IMR-90 (cell line): ENCODE measurements around the gene CNTNAP1. TPM values are rescaled to one million over a fixed set of nuclear protein-coding genes. Genes with fewer than 3 reads are reported as not detected.

Experiments used
- ATAC-seq: fragments of 200-7000 bp; cut with Tn5 transposase; 2 replicates; pipeline ENCODE4 v1.9.1; 2020; ENCODE audit warnings: low read depth, mild to moderate bottlenecking, moderate library complexity
- BruUV-seq: library from RNA; stranded (reverse); fragments of 400-500 nt; replicated peaks from 2 replicates; lab custom pipeline; 2021; lab: Mats Ljungman, UMichigan
- CTCF ChIA-PET: fragments of 300-600 bp; formaldehyde crosslinking; extraction: SDS; loops from one replicate; lab custom pipeline; 2021; ENCODE audit warnings: antibody characterized with exemption; lab: Yijun Ruan, JAX
- POLR2A ChIA-PET: fragments of 300-600 bp; sonication (Branson Sonifier 250); formaldehyde crosslinking; loops from one replicate; lab custom pipeline; 2022; ENCODE audit warnings: antibody characterized with exemption; ENCODE audit not compliant: unreplicated experiment; lab: Charles Lee
- DNase-seq: peaks from one replicate; pipeline ENCODE4 v3.0.0; 2013
- H2AFZ ChIP-seq: replicated peaks from 2 replicates; pipeline ENCODE3; 2013; ENCODE audit warnings: low read length, mild to moderate bottlenecking; ENCODE audit not compliant: poor library complexity
- H2AK5ac ChIP-seq: 2 replicates; pipeline ENCODE4 v1.6.1; 2013; ENCODE audit warnings: low read depth, low read length, inconsistent platforms
- H2AK9ac ChIP-seq: replicated peaks from 2 replicates; pipeline ENCODE3; 2013; ENCODE audit warnings: mild to moderate bottlenecking, low read depth, low read length, moderate library complexity; ENCODE audit not compliant: poor library complexity
- H2BK120ac ChIP-seq: 2 replicates; pipeline ENCODE4 v1.6.1; 2013; ENCODE audit warnings: low read depth, low read length, inconsistent platforms
- H2BK15ac ChIP-seq: 3 replicates; pipeline ENCODE4 v1.6.1; 2013; ENCODE audit warnings: low read depth, low read length, inconsistent platforms
- H2BK20ac ChIP-seq: 2 replicates; pipeline ENCODE4 v1.6.1; 2013; ENCODE audit warnings: low read depth, mild to moderate bottlenecking, inconsistent platforms, low read length, moderate library complexity
- H2BK5ac ChIP-seq: 2 replicates; pipeline ENCODE4 v1.6.1; 2013; ENCODE audit warnings: mild to moderate bottlenecking, low read depth, low read length, inconsistent platforms; ENCODE audit not compliant: poor library complexity, severe bottlenecking
- H3K14ac ChIP-seq: replicated peaks from 2 replicates; pipeline ENCODE4 v1.6.1; 2013; ENCODE audit warnings: low read depth, low read length, inconsistent platforms
- H3K18ac ChIP-seq: 2 replicates; pipeline ENCODE4 v1.6.1; 2013; ENCODE audit warnings: low read depth, low read length, control low read depth
- H3K23ac ChIP-seq: 2 replicates; pipeline ENCODE4 v1.6.1; 2013; ENCODE audit warnings: low read depth, low read length, inconsistent platforms
- H3K27ac ChIP-seq: 2 replicates; pipeline ENCODE4 v1.5.1; 2013; ENCODE audit warnings: mild to moderate bottlenecking, control low read depth, low read length; ENCODE audit not compliant: insufficient read depth
- H3K27me3 ChIP-seq: 2 replicates; pipeline ENCODE4 v1.6.1; 2013; ENCODE audit warnings: low read length; ENCODE audit not compliant: control insufficient read depth, insufficient read depth
- H3K36me3 ChIP-seq: 2 replicates; pipeline ENCODE4 v1.6.1; 2013; ENCODE audit warnings: low read length, mixed read lengths; ENCODE audit not compliant: control insufficient read depth, insufficient read depth
- H3K4ac ChIP-seq: 2 replicates; pipeline ENCODE4 v1.6.1; 2013; ENCODE audit warnings: low read depth, low read length, inconsistent platforms
- H3K4me1 ChIP-seq: 2 replicates; pipeline ENCODE4 v1.6.1; 2013; ENCODE audit warnings: low read length, mixed read lengths; ENCODE audit not compliant: control insufficient read depth, insufficient read depth
- H3K4me2 ChIP-seq: 2 replicates; pipeline ENCODE4 v1.6.1; 2013; ENCODE audit warnings: low read depth, mild to moderate bottlenecking, control low read depth, low read length, moderate library complexity
- H3K4me3 ChIP-seq: 2 replicates; pipeline ENCODE4 v1.5.1; 2013; ENCODE audit warnings: low read depth, mild to moderate bottlenecking, control low read depth, low read length, moderate library complexity; ENCODE audit not compliant: insufficient read depth
- H3K56ac ChIP-seq: 2 replicates; pipeline ENCODE4 v1.6.1; 2013; ENCODE audit warnings: low read length, inconsistent platforms; ENCODE audit not compliant: insufficient read depth; ENCODE audit errors: extremely low read depth
- H3K79me1 ChIP-seq, 2 experiments: 2 replicates each; pipeline ENCODE4 v1.6.1; 2013; ENCODE audit warnings: low read length in 2 of 2, inconsistent platforms in 1 of 2, low read depth in 1 of 2
- H3K9ac ChIP-seq: 2 replicates; pipeline ENCODE4 v1.6.1; 2013; ENCODE audit warnings: low read depth, low read length, control low read depth
- H3K9me1 ChIP-seq: 2 replicates; pipeline ENCODE4 v1.6.1; 2013; ENCODE audit warnings: low read length, inconsistent platforms; ENCODE audit not compliant: insufficient read depth
- H3K9me3 ChIP-seq: 2 replicates; pipeline ENCODE4 v1.6.1; 2013; ENCODE audit warnings: low read length; ENCODE audit not compliant: control insufficient read depth, insufficient read depth
- H4K20me1 ChIP-seq: 2 replicates; pipeline ENCODE4 v1.6.1; 2013; ENCODE audit warnings: low read length, inconsistent platforms; ENCODE audit not compliant: insufficient read depth
- H4K5ac ChIP-seq: 2 replicates; pipeline ENCODE4 v1.6.1; 2013; ENCODE audit warnings: mild to moderate bottlenecking, low read depth, low read length, control low read depth
- H4K8ac ChIP-seq, 2 experiments: 2 replicates each; pipeline ENCODE4 v1.6.1; 2013; ENCODE audit warnings: low read depth in 2 of 2, low read length in 2 of 2, control low read depth in 1 of 2, inconsistent platforms in 1 of 2
- H4K91ac ChIP-seq: 2 replicates; pipeline ENCODE4 v1.6.1; 2013; ENCODE audit warnings: low read depth, low read length, inconsistent platforms; ENCODE audit not compliant: insufficient read depth
- BHLHE40 ChIP-seq: fragments of 150-350 bp; IDR thresholded peaks from 2 replicates; pipeline ENCODE4 v1.6.1; 2016; ENCODE audit warnings: mild to moderate bottlenecking, low read depth, low read length
- CEBPB ChIP-seq: IDR thresholded peaks from 2 replicates; pipeline ENCODE4 v1.6.1; 2012; ENCODE audit warnings: low read depth, low read length, improper control_type of control experiment
- CHD1 ChIP-seq: IDR thresholded peaks from 2 replicates; pipeline ENCODE4 v1.6.1; 2012; ENCODE audit warnings: low read depth, low read length, improper control_type of control experiment
- CTCF ChIP-seq: conservative IDR thresholded peaks from 2 replicates; pipeline ENCODE4 v1.5.1; 2012; ENCODE audit warnings: mild to moderate bottlenecking, low read depth, low read length, improper control_type of control experiment
- ELK1 ChIP-seq: fragments of 150-350 bp; IDR thresholded peaks from 2 replicates; pipeline ENCODE4 v1.6.1; 2016; ENCODE audit warnings: low read depth, mild to moderate bottlenecking, low read length, moderate library complexity, borderline replicate concordance
- FOS ChIP-seq: fragments of 150-350 bp; IDR thresholded peaks from 2 replicates; pipeline ENCODE4 v1.6.1; 2016; ENCODE audit warnings: low read depth, low read length
- MAFK ChIP-seq: IDR thresholded peaks from 2 replicates; pipeline ENCODE4 v1.6.1; 2012; ENCODE audit warnings: low read depth, low read length, improper control_type of control experiment
- MAZ ChIP-seq: IDR thresholded peaks from 2 replicates; pipeline ENCODE4 v1.6.1; 2012; ENCODE audit warnings: low read depth, mild to moderate bottlenecking, low read length, improper control_type of control experiment, moderate library complexity, borderline replicate concordance
- MXI1 ChIP-seq: IDR thresholded peaks from 2 replicates; pipeline ENCODE4 v1.6.1; 2012; ENCODE audit warnings: low read depth, mild to moderate bottlenecking, low read length, moderate library complexity, borderline replicate concordance
- NFE2L2 ChIP-seq: fragments of 150-350 bp; IDR thresholded peaks from 2 replicates; pipeline ENCODE4 v1.6.1; 2016; ENCODE audit warnings: low read depth, mild to moderate bottlenecking, low read length
- POLR2A ChIP-seq: IDR thresholded peaks from 2 replicates; pipeline ENCODE4 v1.6.1; 2012; ENCODE audit warnings: mild to moderate bottlenecking, low read depth, low read length
- RAD21 ChIP-seq: IDR thresholded peaks from 2 replicates; pipeline ENCODE4 v1.6.1; 2012; ENCODE audit warnings: low read length, improper control_type of control experiment
- RCOR1 ChIP-seq: IDR thresholded peaks from 2 replicates; pipeline ENCODE4 v1.6.1; 2012; ENCODE audit warnings: mild to moderate bottlenecking, low read length, improper control_type of control experiment; ENCODE audit not compliant: insufficient replicate concordance
- RFX5 ChIP-seq: IDR thresholded peaks from 2 replicates; pipeline ENCODE4 v1.8.0; 2012; ENCODE audit warnings: low read depth, mild to moderate bottlenecking, low read length, moderate library complexity
- SMC3 ChIP-seq: fragments of 150-350 bp; IDR thresholded peaks from 2 replicates; pipeline ENCODE4 v1.6.1; 2016; ENCODE audit warnings: low read depth, mild to moderate bottlenecking, antibody characterized with exemption, low read length, moderate library complexity
- USF2 ChIP-seq: fragments of 150-350 bp; IDR thresholded peaks from 2 replicates; pipeline ENCODE4 v1.6.1; 2017; ENCODE audit warnings: mild to moderate bottlenecking, antibody characterized with exemption, low read length, low read depth
- WGBS, 2 experiments: methylation state at CpG; one replicate each; pipeline versions ENCODE4 v1.1.5 to v1.1.7; 2013; ENCODE audit warnings: missing lambda C conversion rate in 2 of 2; ENCODE audit not compliant: insufficient read length in 1 of 2; ENCODE audit errors: extremely low coverage in 2 of 2; 5-methylcytosine and 5-hydroxymethylcytosine counted together
- dilution Hi-C: fragments of 300-500 bp; cut with HindIII; formaldehyde crosslinking; loops from one replicate; pipeline ENCODE4 v1.14.3; 2018; ENCODE audit warnings: low sequenced_read_pairs; ENCODE audit not compliant: unreplicated experiment
- in situ Hi-C: fragments of 300-500 bp; cut with MboI; formaldehyde crosslinking; loops from 3 replicates; pipeline ENCODE4 v1.14.3; 2019; ENCODE audit warnings: low sequenced_read_pairs, inconsistent platforms, mixed read lengths
- intact Hi-C: fragments of 100-400 bp; cut with micrococcal nuclease; formaldehyde crosslinking; loops from 2 replicates; pipeline ENCODE4 v1.10.0; 2022
- polyA plus RNA-seq, 3 experiments: library from polyadenylated mRNA; depleted of rRNA; stranded (reverse); fragments of >200 nt; gene quantifications; 2 replicates each; pipeline ENCODE4 v1.2.3, GENCODE V29; 2012; ENCODE audit warnings: low replicate concordance in 1 of 3
- total RNA-seq: library from RNA; depleted of rRNA; stranded (reverse); fragments of >200 nt; gene quantifications from 2 replicates; pipeline ENCODE4 v1.2.3, GENCODE V29; 2012

Gene CNTNAP1
- total and polyA plus RNA-seq, 2 of the 4 experiments (the other 2 are of a cell fraction): 12.2 to 72.2 TPM

- Histone ChIP-seq H3K9ac (no peak overlapping the region), H2AK9ac (no peak overlapping the region), H3K4ac (no peak overlapping the region), H3K27me3 (peaks cover 25% of the 10 kb centered on the region), H4K91ac (no peak overlapping the region), H2AFZ (no peak overlapping the region), H4K8ac (no peak overlapping the region), H3K4me2 (no peak overlapping the region), H3K27ac (no peak overlapping the region), H4K20me1 (no peaks in the 10 kb centered on the region), H3K4me1 (peaks cover 3% of the 10 kb centered on the region; the same call in 1 of the 2 replicates), H4K5ac (no peak overlapping the region), H3K56ac (no peak overlapping the region), H2BK120ac (no peak overlapping the region), H3K14ac (no peak overlapping the region), H2AK5ac (no peak overlapping the region), H2BK15ac (no peak overlapping the region), H2BK5ac (no peak overlapping the region), H3K9me1 (no peaks in the 10 kb centered on the region), H3K18ac (no peak overlapping the region), H3K4me3 (no peak overlapping the region), H3K79me1 (no peaks in the 10 kb centered on the region), H3K36me3 (no peaks in the 10 kb centered on the region), H3K23ac (no peak overlapping the region), H3K9me3 (no peaks in the 10 kb centered on the region), H2BK20ac (no peak overlapping the region)
- intact Hi-C loops (no loop called here), in situ Hi-C loops (no loop called here), dilution Hi-C loops (no loop called here)
- no CpG with 5 or more reads among the region's 4 CpGs for WGBS, 2 experiments
- DNase-seq: no peak
- no peak for TF ChIP-seq RCOR1
- TF ChIP-seq MAFK: no peak
- no peak for TF ChIP-seq MXI1
- TF ChIP-seq SMC3: no peak
- TF ChIP-seq RAD21: no peak
- no peak for TF ChIP-seq CEBPB
- TF ChIP-seq BHLHE40: no peak
- TF ChIP-seq FOS: no peak
- no peak for TF ChIP-seq ELK1
- TF ChIP-seq POLR2A: no peak
- no peak for TF ChIP-seq NFE2L2
- no peak for TF ChIP-seq USF2
- TF ChIP-seq CHD1: no peak
- no peak for TF ChIP-seq MAZ
- TF ChIP-seq RFX5: no peak
- TF ChIP-seq CTCF: no peak
- ATAC-seq: no peak
- BruUV-seq: no TSS peak
- ChIA-PET CTCF (no interaction called here), POLR2A (interaction anchor here (0.7 kb wide), 1 partner anchor 131 kb away, joined by 4 read pairs; no protein-coding TSS in a partner anchor)
Observed at GRCh38 chr17:42651392-42651791, 30.9 kb upstream of the CNTNAP1 start.
